CD4-positive, alpha-beta T cell treated with Interleukin-21 for 1 hour (primary cell): ENCODE results near the gene WBP1.
"Not testable (repeated sequence)": the region's sequence is repeated elsewhere in the genome, so short reads cannot be mapped to it uniquely, and the experiment has no call there.

Experiments
- DNase-seq: peaks from one replicate; pipeline ENCODE4 v3.0.0-alpha.2; 2020

Gene WBP1

GRCh38 chr2:74454654-74455511 lies 3.4 kb upstream of the WBP1 start, which contains the start of gene INO80B:
Gene INO80B (plus strand): TSS chr2:74455087. CDS start chr2:74455117, 30 bp downstream.
- DNase-seq = peak; percentile 99

GRCh38 chr2:74457129-74457548 lies 1.1 kb upstream of the WBP1 start:
- DNase-seq = no peak

- peak; percentile 86 for DNase-seq
Measured at GRCh38 chr2:74457549-74458131, 598 bp upstream of the WBP1 start.

GRCh38 chr2:74458938-74459363 lies 713 bp downstream of the WBP1 start:
- DNase-seq = no peak

- DNase-seq = not testable (repeated sequence)
Measured at GRCh38 chr2:74459503-74460118, 1.4 kb downstream of the WBP1 start.

GRCh38 chr2:74460187-74460586 lies 1.9 kb downstream of the WBP1 start:
- not testable (repeated sequence) for DNase-seq

- no peak for DNase-seq
Measured at GRCh38 chr2:74461187-74462053, 3.2 kb downstream of the WBP1 start.

- no peak for DNase-seq
Measured at GRCh38 chr2:74462054-74462785, 4.0 kb downstream of the WBP1 start.

- no peak for DNase-seq
Measured at GRCh38 chr2:74462786-74463105, 4.5 kb downstream of the WBP1 start.

- no peak for DNase-seq
Measured at GRCh38 chr2:74464406-74464805, 6.2 kb downstream of the WBP1 start.

GRCh38 chr2:74470742-74471141 lies 12.5 kb downstream of the WBP1 start:
- DNase-seq = not testable (repeated sequence)

GRCh38 chr2:74471332-74472065 lies 13.3 kb downstream of the WBP1 start:
- no peak for DNase-seq

GRCh38 chr2:74472086-74472944 lies 14.1 kb downstream of the WBP1 start, which contains the start of gene MRPL53:
Gene MRPL53 (minus strand): TSS chr2:74472680. CDS start chr2:74472660, 20 bp downstream.
- peak; percentile 96 for DNase-seq

GRCh38 chr2:74472945-74473258 lies 14.7 kb downstream of the WBP1 start:
- no peak for DNase-seq

GRCh38 chr2:74474481-74474880 lies 16.2 kb downstream of the WBP1 start:
- no peak for DNase-seq

GRCh38 chr2:74474899-74475298 lies 16.7 kb downstream of the WBP1 start:
- no peak for DNase-seq

- DNase-seq = no peak
Measured at GRCh38 chr2:74481431-74481830, 23.2 kb downstream of the WBP1 start.

- DNase-seq = peak; percentile 69
Measured at GRCh38 chr2:74481961-74482800, 23.9 kb downstream of the WBP1 start.
